GM19238 (cell line): ENCODE results near the gene TRIP12.

Experiments
- DNase-seq: peaks from one replicate; pipeline ENCODE4 v3.0.0; 2011; ENCODE audit warnings: low spot score; ENCODE audit not compliant: insufficient read length

TRIP12 gene

DNA sequence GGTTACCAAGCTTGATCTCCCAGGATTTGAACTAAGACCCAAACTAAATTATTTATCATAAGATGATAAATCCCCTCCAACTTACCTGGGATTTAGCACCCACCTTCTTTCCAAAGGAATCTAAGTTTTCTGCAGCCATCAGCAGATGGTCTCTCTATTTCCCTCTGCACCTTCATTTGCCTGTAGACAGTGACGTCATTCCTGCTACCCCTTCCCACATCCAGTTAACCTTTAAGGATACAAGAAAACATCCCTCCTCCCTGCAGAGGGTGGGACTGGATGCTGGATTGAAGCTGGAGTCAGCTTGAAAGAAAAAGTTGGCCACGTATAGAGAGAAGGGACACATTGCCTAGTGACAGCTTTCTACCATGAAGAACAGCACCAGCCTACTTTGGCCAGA, 203.8 kb downstream of the TRIP12 start:
- no peak for DNase-seq

DNA sequence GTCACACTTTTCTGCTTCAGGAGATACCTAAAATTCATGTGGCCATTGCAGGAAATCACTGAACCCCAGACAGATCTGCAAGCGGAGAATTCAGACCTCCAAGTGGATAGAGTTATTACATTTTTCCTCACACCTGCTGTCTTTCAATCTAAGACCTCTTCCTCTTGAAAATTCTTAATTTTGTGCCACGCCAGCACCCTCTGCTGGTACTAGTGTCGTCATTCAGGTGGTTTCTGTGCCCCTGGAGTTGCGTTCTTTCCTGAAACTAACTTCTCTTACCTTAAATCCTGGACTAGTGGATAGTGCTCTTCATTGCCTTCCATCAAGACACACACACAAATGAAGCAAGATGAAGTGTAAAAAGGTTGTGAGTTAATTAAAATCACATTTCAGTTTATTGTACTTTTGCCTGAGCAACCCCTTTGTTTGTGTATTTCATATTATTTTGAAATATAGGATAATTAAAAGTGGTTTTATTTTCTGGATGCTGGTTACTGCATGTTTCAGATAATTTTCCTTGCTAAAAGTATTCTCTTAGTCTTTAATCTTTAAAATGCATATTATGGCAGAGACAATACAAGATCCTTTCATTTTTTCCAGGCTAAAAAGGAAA, 205.8 kb downstream of the TRIP12 start:
- DNase-seq: no peak

DNA sequence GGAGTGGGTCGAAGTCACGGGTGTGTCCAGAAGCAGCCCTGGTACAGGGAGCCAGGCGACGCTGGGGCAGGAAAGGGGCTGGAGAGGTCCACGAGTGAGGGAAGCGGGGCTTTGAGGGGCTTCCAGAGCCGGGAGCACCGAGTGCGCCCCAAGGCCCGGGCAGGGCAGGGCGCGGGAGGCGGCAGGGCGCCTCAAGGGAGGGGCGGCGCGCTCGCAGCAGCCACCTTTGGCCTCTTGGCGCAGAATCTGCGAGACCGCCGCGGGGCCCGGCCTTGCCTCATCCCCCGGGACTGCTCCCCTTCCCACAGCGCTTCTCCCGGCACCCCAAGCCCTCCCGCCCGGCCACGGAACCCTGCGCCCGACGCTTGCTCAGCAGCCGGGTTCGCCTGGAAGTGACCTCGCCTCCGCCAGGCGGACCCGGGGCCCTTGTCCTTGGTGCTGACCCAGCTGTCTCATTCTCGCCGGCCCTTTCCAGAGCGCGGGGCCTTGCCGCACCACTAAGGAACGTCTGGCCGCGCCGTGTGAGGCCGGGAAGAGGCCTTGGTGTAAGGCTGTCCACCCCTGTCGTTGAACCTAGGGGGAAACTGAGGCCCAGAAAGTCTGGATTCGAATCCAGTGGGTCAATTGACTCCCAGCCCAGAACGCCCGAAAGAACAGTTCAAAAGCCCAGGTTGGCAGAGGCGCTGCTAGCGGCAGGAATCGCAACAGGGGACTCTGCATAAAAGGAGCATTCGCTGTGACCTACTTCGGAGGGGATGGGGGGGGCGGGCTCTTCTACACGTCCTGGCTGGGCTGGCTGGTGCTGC, 206.9 kb downstream of the TRIP12 start:
- DNase-seq: no peak

DNA sequence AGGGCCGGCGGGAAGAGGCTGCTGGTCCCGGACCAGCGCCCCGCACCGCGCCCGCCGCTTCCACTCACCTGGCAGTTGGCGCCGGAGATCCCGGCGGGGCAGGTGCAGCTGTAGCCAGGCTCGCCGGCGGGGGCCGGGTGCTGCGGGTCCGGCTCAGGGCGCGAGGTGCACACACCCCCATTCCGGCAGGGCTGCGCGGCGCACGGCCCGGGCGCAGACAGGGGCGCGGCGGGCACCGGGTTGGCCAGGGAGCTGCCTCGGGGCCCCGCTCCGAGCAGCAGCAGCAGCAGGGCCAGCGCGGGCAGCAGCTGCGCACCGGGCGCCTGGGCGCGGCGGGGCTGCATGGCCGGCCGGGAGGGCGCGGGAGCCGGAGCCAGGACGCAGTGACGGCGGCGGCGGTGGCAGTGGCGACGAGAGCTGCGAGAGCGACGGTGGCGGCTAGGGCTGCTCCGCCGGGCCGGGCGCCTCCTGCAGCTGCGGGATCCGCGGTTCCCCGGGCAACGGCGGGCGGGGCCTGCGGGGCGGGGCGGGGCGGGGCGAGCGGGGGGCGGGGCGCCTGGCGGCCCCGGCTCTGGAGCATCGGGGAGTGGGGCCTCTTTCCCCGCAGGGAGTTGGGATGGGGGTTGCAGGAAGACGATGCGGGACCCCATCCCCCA, 207.6 kb downstream of the TRIP12 start, which contains the start of gene DNER:
DNER (minus strand) TSS at position 476 of the 656 bp plus-strand sequence; CDS start at position 344, 132 bp downstream.
- DNase-seq: peak; percentile 47
